Coronary artery (tissue), 2 donors: ENCODE results near the gene TRPM6.

Experiments used
- DNase-seq: peaks from one replicate; pipeline ENCODE4 v3.0.0-alpha.2; 2017; ENCODE audit warnings: low spot score
- H3K27ac ChIP-seq, 2 donors: fragments of 200-600 bp; sonication (generic); one replicate each; pipeline ENCODE4 v1.5.1; 2016 to 2019
- H3K4me3 ChIP-seq: fragments of 200-600 bp; sonication (generic); 2 replicates; pipeline ENCODE4 v1.5.1; 2016; ENCODE audit warnings: mild to moderate bottlenecking, moderate library complexity
- CTCF ChIP-seq: fragments of 200-600 bp; sonication (generic); IDR thresholded peaks from one replicate; pipeline ENCODE4 v1.5.1; 2019; ENCODE audit warnings: antibody characterized with exemption

The TRPM6 gene

GRCh38 chr9:74726581-74726980 is 161.1 kb downstream of the TRPM6 start:
- no peak overlapping the region for H3K4me3 ChIP-seq
- TF ChIP-seq CTCF, result no peak
- no peak for DNase-seq
- H3K27ac ChIP-seq, result no peak overlapping the region

DNA sequence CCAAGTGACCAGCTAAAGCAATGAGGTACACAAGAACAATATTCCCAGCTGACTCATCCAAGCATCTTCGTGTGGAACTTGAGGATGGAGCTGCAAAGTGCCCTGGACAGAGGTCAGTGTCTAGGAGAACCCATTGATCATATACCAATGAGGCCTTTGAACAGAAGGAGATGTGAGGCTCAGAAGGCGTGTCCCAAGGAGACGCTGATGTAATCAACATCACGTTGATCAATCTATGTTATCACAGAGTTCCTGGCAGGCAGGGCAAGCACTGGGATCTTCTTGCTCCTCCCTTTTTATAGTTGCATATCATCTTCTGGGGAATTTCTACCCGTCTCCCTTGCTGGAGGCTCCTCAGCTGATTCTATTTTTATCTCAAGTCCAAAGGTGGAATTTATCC is 163.4 kb downstream of the TRPM6 start:
- H3K27ac ChIP-seq, result no peak overlapping the region
- H3K4me3 ChIP-seq, result no peak overlapping the region
- no peak for TF ChIP-seq CTCF
- no peak for DNase-seq

GRCh38 chr9:74721696-74722660 is 165.7 kb downstream of the TRPM6 start:
- TF ChIP-seq CTCF, result no peak
- DNase-seq, result no peak

GRCh38 chr9:74719306-74719705 is 168.4 kb downstream of the TRPM6 start:
- Histone ChIP-seq H3K27ac (no peak overlapping the region), H3K4me3 (no peak overlapping the region)
- TF ChIP-seq CTCF, result no peak
- no peak for DNase-seq

More at GRCh38 chr9:74721696-74722660, 165.7 kb downstream of the TRPM6 start:
- no peak overlapping the region for H3K4me3 ChIP-seq
- H3K27ac ChIP-seq, result no peak overlapping the region

GRCh38 chr9:74718709-74719108 is 169.0 kb downstream of the TRPM6 start:
- TF ChIP-seq CTCF, result no peak

DNA sequence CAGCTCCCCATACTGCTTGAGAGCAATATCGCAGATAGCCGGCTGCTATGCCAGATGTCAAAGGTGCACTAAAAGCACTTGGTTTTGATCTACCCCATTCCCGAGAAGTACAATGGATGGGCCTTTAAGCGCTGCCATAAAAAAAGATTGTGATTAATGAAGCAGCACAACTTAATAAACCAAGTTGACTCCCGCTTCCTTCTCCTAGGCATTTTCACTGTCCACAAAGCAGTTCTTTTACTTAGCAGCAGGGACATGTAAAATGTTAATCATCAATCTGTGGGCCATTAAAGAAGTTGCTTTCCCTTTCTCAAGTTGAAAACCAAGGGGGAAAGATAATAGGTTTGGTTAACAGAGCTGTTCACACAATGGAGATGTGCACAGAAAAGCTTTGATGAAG is 176.4 kb downstream of the TRPM6 start:
- no peak for TF ChIP-seq CTCF
- no peak for DNase-seq
- Histone ChIP-seq H3K4me3 (no peak overlapping the region), H3K27ac (no peak overlapping the region)

More at GRCh38 chr9:74718709-74719108, 169.0 kb downstream of the TRPM6 start:
- DNase-seq, result no peak
- H3K4me3 ChIP-seq, result no peak overlapping the region
- no peak overlapping the region for H3K27ac ChIP-seq

- no peak for DNase-seq
- no peak overlapping the region for H3K4me3 ChIP-seq
- no peak overlapping the region for H3K27ac ChIP-seq
- no peak for TF ChIP-seq CTCF
Observed at GRCh38 chr9:74697535-74697934, 190.2 kb downstream of the TRPM6 start.
